ENCODE results near the gene LAMB1. TPM values are rescaled to one million over a fixed set of nuclear protein-coding genes. Genes with fewer than 3 reads are reported as not detected.
"Not testable (repeated sequence)": the region's sequence is repeated elsewhere in the genome, so short reads cannot be mapped to it uniquely, and the experiment has no call there.

The LAMB1 gene
- polyA plus RNA-seq, 1 donor from 2014 or later: 7.6 TPM

GRCh38 chr7:107922886-107923285, 80.1 kb downstream of the LAMB1 start:
- H3K4me2 ChIP-seq (ENCODE audit: low read length): no peak overlapping the region
- no peaks in the 10 kb centered on the region for H4K20me1 ChIP-seq (ENCODE audit: insufficient read depth)
- no peaks in the 10 kb centered on the region for H3K79me2 ChIP-seq (replicated peaks; ENCODE audit: insufficient read depth, low read length)
- no peaks in the 10 kb centered on the region for H3F3A ChIP-seq (ENCODE audit: insufficient read depth, low read length, poor library complexity, severe bottlenecking)
- no peak overlapping the region for H2AFZ ChIP-seq (ENCODE audit: low read depth, low read length)
- peaks cover 5% of the 10 kb centered on the region for H3K36me3 ChIP-seq (ENCODE audit: insufficient read depth, low read length)
- no peaks in the 10 kb centered on the region for H3K27me3 ChIP-seq (ENCODE audit: insufficient read depth, low read depth, low read length)
- H3K27ac ChIP-seq (ENCODE audit: low read length): no peak overlapping the region
- no peak overlapping the region for H3K9ac ChIP-seq (ENCODE audit: low read length)
- H3K9me3 ChIP-seq (ENCODE audit: low read length): no peaks in the 10 kb centered on the region
- H3K4me3 ChIP-seq (ENCODE audit: low read length): no peak overlapping the region
- H3K9me2 ChIP-seq (ENCODE audit: insufficient read depth, low read length): no peaks in the 10 kb centered on the region
- TF ChIP-seq, protein P1, sequence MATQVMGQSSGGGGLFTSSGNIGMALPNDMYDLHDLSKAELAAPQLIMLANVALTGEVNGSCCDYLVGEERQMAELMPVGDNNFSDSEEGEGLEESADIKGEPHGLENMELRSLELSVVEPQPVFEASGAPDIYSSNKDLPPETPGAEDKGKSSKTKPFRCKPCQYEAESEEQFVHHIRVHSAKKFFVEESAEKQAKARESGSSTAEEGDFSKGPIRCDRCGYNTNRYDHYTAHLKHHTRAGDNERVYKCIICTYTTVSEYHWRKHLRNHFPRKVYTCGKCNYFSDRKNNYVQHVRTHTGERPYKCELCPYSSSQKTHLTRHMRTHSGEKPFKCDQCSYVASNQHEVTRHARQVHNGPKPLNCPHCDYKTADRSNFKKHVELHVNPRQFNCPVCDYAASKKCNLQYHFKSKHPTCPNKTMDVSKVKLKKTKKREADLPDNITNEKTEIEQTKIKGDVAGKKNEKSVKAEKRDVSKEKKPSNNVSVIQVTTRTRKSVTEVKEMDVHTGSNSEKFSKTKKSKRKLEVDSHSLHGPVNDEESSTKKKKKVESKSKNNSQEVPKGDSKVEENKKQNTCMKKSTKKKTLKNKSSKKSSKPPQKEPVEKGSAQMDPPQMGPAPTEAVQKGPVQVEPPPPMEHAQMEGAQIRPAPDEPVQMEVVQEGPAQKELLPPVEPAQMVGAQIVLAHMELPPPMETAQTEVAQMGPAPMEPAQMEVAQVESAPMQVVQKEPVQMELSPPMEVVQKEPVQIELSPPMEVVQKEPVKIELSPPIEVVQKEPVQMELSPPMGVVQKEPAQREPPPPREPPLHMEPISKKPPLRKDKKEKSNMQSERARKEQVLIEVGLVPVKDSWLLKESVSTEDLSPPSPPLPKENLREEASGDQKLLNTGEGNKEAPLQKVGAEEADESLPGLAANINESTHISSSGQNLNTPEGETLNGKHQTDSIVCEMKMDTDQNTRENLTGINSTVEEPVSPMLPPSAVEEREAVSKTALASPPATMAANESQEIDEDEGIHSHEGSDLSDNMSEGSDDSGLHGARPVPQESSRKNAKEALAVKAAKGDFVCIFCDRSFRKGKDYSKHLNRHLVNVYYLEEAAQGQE (IDR thresholded peaks at IDR 0.05; ENCODE audit: borderline replicate concordance): no peak
- no peak for TF ChIP-seq TAF1 (IDR thresholded peaks at IDR 0.05; ENCODE audit: low read depth)
- no peak for TF ChIP-seq SMC3 (conservative IDR thresholded peaks at IDR 0.05; ENCODE audit: poor library complexity)
- no peak for TF ChIP-seq EP300 (conservative IDR thresholded peaks at IDR 0.05; ENCODE audit: poor library complexity, severe bottlenecking)
- TF ChIP-seq EZH2 (IDR thresholded peaks at IDR 0.05; ENCODE audit: borderline replicate concordance, insufficient read depth, low read length, poor library complexity, severe bottlenecking): no peak
- no peak for TF ChIP-seq POLR2AphosphoS5 (IDR thresholded peaks at IDR 0.05)
- TF ChIP-seq, protein P2, sequence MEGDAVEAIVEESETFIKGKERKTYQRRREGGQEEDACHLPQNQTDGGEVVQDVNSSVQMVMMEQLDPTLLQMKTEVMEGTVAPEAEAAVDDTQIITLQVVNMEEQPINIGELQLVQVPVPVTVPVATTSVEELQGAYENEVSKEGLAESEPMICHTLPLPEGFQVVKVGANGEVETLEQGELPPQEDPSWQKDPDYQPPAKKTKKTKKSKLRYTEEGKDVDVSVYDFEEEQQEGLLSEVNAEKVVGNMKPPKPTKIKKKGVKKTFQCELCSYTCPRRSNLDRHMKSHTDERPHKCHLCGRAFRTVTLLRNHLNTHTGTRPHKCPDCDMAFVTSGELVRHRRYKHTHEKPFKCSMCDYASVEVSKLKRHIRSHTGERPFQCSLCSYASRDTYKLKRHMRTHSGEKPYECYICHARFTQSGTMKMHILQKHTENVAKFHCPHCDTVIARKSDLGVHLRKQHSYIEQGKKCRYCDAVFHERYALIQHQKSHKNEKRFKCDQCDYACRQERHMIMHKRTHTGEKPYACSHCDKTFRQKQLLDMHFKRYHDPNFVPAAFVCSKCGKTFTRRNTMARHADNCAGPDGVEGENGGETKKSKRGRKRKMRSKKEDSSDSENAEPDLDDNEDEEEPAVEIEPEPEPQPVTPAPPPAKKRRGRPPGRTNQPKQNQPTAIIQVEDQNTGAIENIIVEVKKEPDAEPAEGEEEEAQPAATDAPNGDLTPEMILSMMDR (IDR thresholded peaks at IDR 0.05; ENCODE audit: poor library complexity, severe bottlenecking): no peak
- no peak for TF ChIP-seq RAD21 (conservative IDR thresholded peaks at IDR 0.05)
- no peak for TF ChIP-seq MXI1 (conservative IDR thresholded peaks at IDR 0.05; ENCODE audit: poor library complexity, severe bottlenecking)

DNA sequence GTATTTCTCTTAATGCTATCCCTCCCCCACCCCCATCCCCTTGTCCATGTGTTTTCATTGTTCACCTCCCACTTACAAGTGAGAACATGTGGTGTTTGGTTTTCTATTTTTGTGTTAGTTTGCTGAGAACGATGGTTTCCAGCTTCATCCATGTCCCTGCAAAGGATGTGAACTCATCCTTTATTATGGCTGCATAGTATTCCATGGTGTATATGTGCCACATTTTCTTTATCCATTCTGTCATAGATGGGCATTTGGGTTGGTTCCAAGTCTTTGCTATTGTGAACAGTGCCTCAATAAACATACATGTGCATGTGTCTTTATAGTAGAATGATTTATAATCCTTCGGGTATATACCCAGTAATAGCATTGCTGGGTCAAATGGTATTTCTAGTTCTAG, 81.1 kb downstream of the LAMB1 start:
- not testable (repeated sequence) for H3K4me3 ChIP-seq (ENCODE audit: low read length); H4K20me1 ChIP-seq (ENCODE audit: insufficient read depth); H2AFZ ChIP-seq (ENCODE audit: low read depth, low read length); H3K27ac ChIP-seq (ENCODE audit: low read length); H3K9me2 ChIP-seq (ENCODE audit: insufficient read depth, low read length); H3K36me3 ChIP-seq (ENCODE audit: insufficient read depth, low read length); H3F3A ChIP-seq (ENCODE audit: insufficient read depth, low read length, poor library complexity, severe bottlenecking); H3K9ac ChIP-seq (ENCODE audit: low read length); H3K9me3 ChIP-seq (ENCODE audit: low read length); H3K27me3 ChIP-seq (ENCODE audit: insufficient read depth, low read depth, low read length); H3K4me2 ChIP-seq (ENCODE audit: low read length); H3K79me2 ChIP-seq (replicated peaks; ENCODE audit: insufficient read depth, low read length)

All from neural cell (in vitro differentiated cells).